ENCODE measurements around the gene TMEM135.

GRCh38 chr11:87228820-87229219 lies 191.1 kb downstream of the TMEM135 start:
- no peak for TF ChIP-seq CTCF (IDR thresholded peaks at IDR 0.05)
- TF ChIP-seq POLR2A (IDR thresholded peaks at IDR 0.05) = no peak

Data from breast epithelium (tissue), 3 donors.